Activated T-cell treated with anti-CD3 and anti-CD28 coated beads, Interleukin-2, amount 50 U/mL, for 24 hours (primary cell): ENCODE measurements around the gene IL12RB1.

Source experiments
- DNase-seq: peaks from one replicate; pipeline ENCODE4 v3.0.0-alpha.2; 2020
- H3K27ac Mint-ChIP-seq: 2 replicates; pipeline ENCODE4 v1.8.0; 2020; ENCODE audit warnings: mild to moderate bottlenecking, mixed read lengths
- H3K27me3 Mint-ChIP-seq: 2 replicates; pipeline ENCODE4 v1.8.0; 2020; ENCODE audit warnings: mixed read lengths
- H3K36me3 Mint-ChIP-seq: 2 replicates; pipeline ENCODE4 v1.8.0; 2020; ENCODE audit warnings: low read depth, mixed read lengths
- H3K4me1 Mint-ChIP-seq: 2 replicates; pipeline ENCODE4 v1.8.0; 2020; ENCODE audit warnings: low read depth, mixed read lengths
- H3K4me3 Mint-ChIP-seq: 2 replicates; pipeline ENCODE4 v1.8.0; 2020; ENCODE audit warnings: mild to moderate bottlenecking, moderate library complexity, mixed read lengths
- H3K9me3 Mint-ChIP-seq: 2 replicates; pipeline ENCODE4 v1.8.0; 2020; ENCODE audit warnings: mixed read lengths

The IL12RB1 gene

GRCh38 chr19:18085702-18086457, 854 bp downstream of the IL12RB1 start:
- Mint-ChIP-seq H3K27ac (peak overlapping the region; percentile 99), H3K4me1 (peaks cover 58% of the 10 kb centered on the region), H3K9me3 (peaks cover 4% of the 10 kb centered on the region), H3K36me3 (peaks cover 24% of the 10 kb centered on the region), H3K4me3 (peak overlapping the region; percentile 95), H3K27me3 (no peaks in the 10 kb centered on the region)
- DNase-seq: no peak

- DNase-seq: no peak
- H3K9me3 Mint-ChIP-seq: peaks cover 4% of the 10 kb centered on the region
- H3K4me1 Mint-ChIP-seq: peaks cover 41% of the 10 kb centered on the region
- no peaks in the 10 kb centered on the region for H3K27me3 Mint-ChIP-seq
- no peak overlapping the region for H3K4me3 Mint-ChIP-seq
- H3K36me3 Mint-ChIP-seq: peaks cover 37% of the 10 kb centered on the region
- no peak overlapping the region for H3K27ac Mint-ChIP-seq
Observed at GRCh38 chr19:18083929-18084684, 2.6 kb downstream of the IL12RB1 start.

GRCh38 chr19:18074192-18074591, 12.5 kb downstream of the IL12RB1 start:
- no peaks in the 10 kb centered on the region for H3K9me3 Mint-ChIP-seq
- H3K36me3 Mint-ChIP-seq: peaks cover 68% of the 10 kb centered on the region
- H3K27ac Mint-ChIP-seq: no peak overlapping the region
- no peak overlapping the region for H3K4me3 Mint-ChIP-seq
- H3K27me3 Mint-ChIP-seq: no peaks in the 10 kb centered on the region
- peaks cover 10% of the 10 kb centered on the region for H3K4me1 Mint-ChIP-seq
- no peak for DNase-seq

- H3K27ac Mint-ChIP-seq: peak overlapping the region; percentile 35
- H3K4me3 Mint-ChIP-seq: no peak overlapping the region
- H3K9me3 Mint-ChIP-seq: no peaks in the 10 kb centered on the region
- H3K4me1 Mint-ChIP-seq: peaks cover 10% of the 10 kb centered on the region
- H3K27me3 Mint-ChIP-seq: no peaks in the 10 kb centered on the region
- DNase-seq: no peak
- peaks cover 69% of the 10 kb centered on the region for H3K36me3 Mint-ChIP-seq
Observed at GRCh38 chr19:18073197-18073596, 13.5 kb downstream of the IL12RB1 start.

GRCh38 chr19:18072335-18072734, 14.4 kb downstream of the IL12RB1 start:
- no peak overlapping the region for H3K27ac Mint-ChIP-seq
- no peak for DNase-seq
- no peak overlapping the region for H3K4me3 Mint-ChIP-seq
- peaks cover 10% of the 10 kb centered on the region for H3K4me1 Mint-ChIP-seq
- H3K36me3 Mint-ChIP-seq: peaks cover 61% of the 10 kb centered on the region
- H3K9me3 Mint-ChIP-seq: no peaks in the 10 kb centered on the region
- H3K27me3 Mint-ChIP-seq: no peaks in the 10 kb centered on the region

- H3K27ac Mint-ChIP-seq: no peak overlapping the region
- H3K9me3 Mint-ChIP-seq: no peaks in the 10 kb centered on the region
- no peaks in the 10 kb centered on the region for H3K27me3 Mint-ChIP-seq
- peaks cover 52% of the 10 kb centered on the region for H3K36me3 Mint-ChIP-seq
- no peak for DNase-seq
- peaks cover 10% of the 10 kb centered on the region for H3K4me1 Mint-ChIP-seq
- no peak overlapping the region for H3K4me3 Mint-ChIP-seq
Observed at GRCh38 chr19:18070181-18070580, 16.6 kb downstream of the IL12RB1 start.

- no peak overlapping the region for H3K27ac Mint-ChIP-seq
- no peaks in the 10 kb centered on the region for H3K9me3 Mint-ChIP-seq
- no peak for DNase-seq
- H3K4me3 Mint-ChIP-seq: no peak overlapping the region
- peaks cover 56% of the 10 kb centered on the region for H3K36me3 Mint-ChIP-seq
- no peaks in the 10 kb centered on the region for H3K27me3 Mint-ChIP-seq
- peaks cover 10% of the 10 kb centered on the region for H3K4me1 Mint-ChIP-seq
Observed at GRCh38 chr19:18069383-18069782, 17.4 kb downstream of the IL12RB1 start.

- Mint-ChIP-seq H3K4me1 (peaks cover 5% of the 10 kb centered on the region), H3K27ac (no peak overlapping the region), H3K4me3 (no peak overlapping the region), H3K36me3 (peaks cover 52% of the 10 kb centered on the region), H3K27me3 (no peaks in the 10 kb centered on the region), H3K9me3 (no peaks in the 10 kb centered on the region)
- DNase-seq: no peak
Observed at GRCh38 chr19:18068395-18068794, 18.3 kb downstream of the IL12RB1 start.

- Mint-ChIP-seq H3K27ac (no peak overlapping the region), H3K4me1 (no peaks in the 10 kb centered on the region), H3K27me3 (no peaks in the 10 kb centered on the region), H3K36me3 (peaks cover 45% of the 10 kb centered on the region), H3K4me3 (no peak overlapping the region), H3K9me3 (no peaks in the 10 kb centered on the region)
- no peak for DNase-seq
Observed at GRCh38 chr19:18065173-18065495, 21.6 kb downstream of the IL12RB1 start.

GRCh38 chr19:18063463-18063862, 23.3 kb downstream of the IL12RB1 start:
- Mint-ChIP-seq H3K4me3 (no peak overlapping the region), H3K4me1 (peaks cover 4% of the 10 kb centered on the region), H3K36me3 (peaks cover 41% of the 10 kb centered on the region), H3K27ac (peak overlapping the region; percentile 20), H3K27me3 (no peaks in the 10 kb centered on the region), H3K9me3 (no peaks in the 10 kb centered on the region)
- no peak for DNase-seq

GRCh38 chr19:18062028-18062427, 24.7 kb downstream of the IL12RB1 start:
- H3K4me3 Mint-ChIP-seq: no peak overlapping the region
- no peak for DNase-seq
- peaks cover 39% of the 10 kb centered on the region for H3K36me3 Mint-ChIP-seq
- no peaks in the 10 kb centered on the region for H3K27me3 Mint-ChIP-seq
- H3K27ac Mint-ChIP-seq: no peak overlapping the region
- no peaks in the 10 kb centered on the region for H3K9me3 Mint-ChIP-seq
- H3K4me1 Mint-ChIP-seq: peaks cover 12% of the 10 kb centered on the region

GRCh38 chr19:18060472-18060871, 26.3 kb downstream of the IL12RB1 start:
- Mint-ChIP-seq H3K9me3 (no peaks in the 10 kb centered on the region), H3K27ac (no peak overlapping the region), H3K4me3 (no peak overlapping the region), H3K4me1 (peaks cover 12% of the 10 kb centered on the region), H3K27me3 (no peaks in the 10 kb centered on the region), H3K36me3 (peaks cover 35% of the 10 kb centered on the region)
- no peak for DNase-seq

- H3K4me1 Mint-ChIP-seq: peaks cover 12% of the 10 kb centered on the region
- no peaks in the 10 kb centered on the region for H3K27me3 Mint-ChIP-seq
- H3K4me3 Mint-ChIP-seq: no peak overlapping the region
- no peak overlapping the region for H3K27ac Mint-ChIP-seq
- no peak for DNase-seq
- H3K9me3 Mint-ChIP-seq: no peaks in the 10 kb centered on the region
- peaks cover 31% of the 10 kb centered on the region for H3K36me3 Mint-ChIP-seq
Observed at GRCh38 chr19:18059902-18060301, 26.8 kb downstream of the IL12RB1 start.

GRCh38 chr19:18059297-18059696, 27.4 kb downstream of the IL12RB1 start:
- DNase-seq: no peak
- Mint-ChIP-seq H3K36me3 (peaks cover 27% of the 10 kb centered on the region), H3K4me1 (peaks cover 12% of the 10 kb centered on the region), H3K4me3 (no peak overlapping the region), H3K27ac (no peak overlapping the region), H3K9me3 (no peaks in the 10 kb centered on the region), H3K27me3 (no peaks in the 10 kb centered on the region)
